ENCODE measurements around the gene JAML.

The JAML gene

GRCh38 chr11:118217575-118217974 is 7.2 kb downstream of the JAML start:
- H3K4me3 ChIP-seq (ENCODE audit: low read depth, low read length): no peak overlapping the region

- no peak overlapping the region for H3K4me3 ChIP-seq (ENCODE audit: low read depth, low read length)
Measured at GRCh38 chr11:118216621-118217481, 8.0 kb downstream of the JAML start.

GRCh38 chr11:118215765-118216164 is 9.0 kb downstream of the JAML start:
- no peak overlapping the region for H3K4me3 ChIP-seq (ENCODE audit: low read depth, low read length)

GRCh38 chr11:118215262-118215661 is 9.5 kb downstream of the JAML start:
- H3K4me3 ChIP-seq (ENCODE audit: low read depth, low read length): no peak overlapping the region

GRCh38 chr11:118214210-118214914 is 10.4 kb downstream of the JAML start:
- no peak overlapping the region for H3K4me3 ChIP-seq (ENCODE audit: low read depth, low read length)

GRCh38 chr11:118213781-118214180 is 11.0 kb downstream of the JAML start:
- no peak overlapping the region for H3K4me3 ChIP-seq (ENCODE audit: low read depth, low read length)

- no peak overlapping the region for H3K4me3 ChIP-seq (ENCODE audit: low read depth, low read length)
Measured at GRCh38 chr11:118213201-118213600, 11.6 kb downstream of the JAML start.

GRCh38 chr11:118212781-118213191 is 12.0 kb downstream of the JAML start:
- H3K4me3 ChIP-seq (ENCODE audit: low read depth, low read length): no peak overlapping the region

GRCh38 chr11:118212131-118212725 is 12.6 kb downstream of the JAML start:
- H3K4me3 ChIP-seq (ENCODE audit: low read depth, low read length): no peak overlapping the region

GRCh38 chr11:118211006-118211405 is 13.8 kb downstream of the JAML start:
- H3K4me3 ChIP-seq (ENCODE audit: low read depth, low read length): no peak overlapping the region

- no peak overlapping the region for H3K4me3 ChIP-seq (ENCODE audit: low read depth, low read length)
Measured at GRCh38 chr11:118210323-118210722, 14.5 kb downstream of the JAML start.

- H3K4me3 ChIP-seq (ENCODE audit: low read depth, low read length): no peak overlapping the region
Measured at GRCh38 chr11:118209033-118209432, 15.8 kb downstream of the JAML start.

GRCh38 chr11:118207079-118207478 is 17.7 kb downstream of the JAML start:
- no peak overlapping the region for H3K4me3 ChIP-seq (ENCODE audit: low read depth, low read length)

- H3K4me3 ChIP-seq (ENCODE audit: low read depth, low read length): no peak overlapping the region
Measured at GRCh38 chr11:118206391-118207031, 18.3 kb downstream of the JAML start.

- no peak overlapping the region for H3K4me3 ChIP-seq (ENCODE audit: low read depth, low read length)
Measured at GRCh38 chr11:118205606-118206378, 19.0 kb downstream of the JAML start.

- H3K4me3 ChIP-seq (ENCODE audit: low read depth, low read length): no peak overlapping the region
Measured at GRCh38 chr11:118202599-118203422, 22.0 kb downstream of the JAML start.

GRCh38 chr11:118201966-118202365 is 22.8 kb downstream of the JAML start:
- H3K4me3 ChIP-seq (ENCODE audit: low read depth, low read length): no peak overlapping the region

- no peak overlapping the region for H3K4me3 ChIP-seq (ENCODE audit: low read depth, low read length)
Measured at GRCh38 chr11:118200901-118201680, 23.7 kb downstream of the JAML start.

GRCh38 chr11:118200497-118200896 is 24.3 kb downstream of the JAML start:
- H3K4me3 ChIP-seq (ENCODE audit: low read depth, low read length): no peak overlapping the region

Measured in iPS-11a (cell line).